IMR-90 (cell line): Measurements from ENCODE around the gene OSCP1. TPM values are rescaled to one million over a fixed set of nuclear protein-coding genes. Genes with fewer than 3 reads are reported as not detected.

ENCODE experiments used
- ATAC-seq: fragments of 200-7000 bp; cut with Tn5 transposase; 2 replicates; pipeline ENCODE4 v1.9.1; 2020; ENCODE audit warnings: low read depth, mild to moderate bottlenecking, moderate library complexity
- BruUV-seq: library from RNA; stranded (reverse); fragments of 400-500 nt; replicated peaks from 2 replicates; lab custom pipeline; 2021; lab: Mats Ljungman, UMichigan
- CTCF ChIA-PET: fragments of 300-600 bp; formaldehyde crosslinking; extraction: SDS; loops from one replicate; lab custom pipeline; 2021; ENCODE audit warnings: antibody characterized with exemption; lab: Yijun Ruan, JAX
- POLR2A ChIA-PET: fragments of 300-600 bp; sonication (Branson Sonifier 250); formaldehyde crosslinking; loops from one replicate; lab custom pipeline; 2022; ENCODE audit warnings: antibody characterized with exemption; ENCODE audit not compliant: unreplicated experiment; lab: Charles Lee
- DNase-seq: peaks from one replicate; pipeline ENCODE4 v3.0.0; 2013
- H2AFZ ChIP-seq: replicated peaks from 2 replicates; pipeline ENCODE3; 2013; ENCODE audit warnings: low read length, mild to moderate bottlenecking; ENCODE audit not compliant: poor library complexity
- H2AK5ac ChIP-seq: 2 replicates; pipeline ENCODE4 v1.6.1; 2013; ENCODE audit warnings: low read depth, low read length, inconsistent platforms
- H2AK9ac ChIP-seq: replicated peaks from 2 replicates; pipeline ENCODE3; 2013; ENCODE audit warnings: mild to moderate bottlenecking, low read depth, low read length, moderate library complexity; ENCODE audit not compliant: poor library complexity
- H2BK120ac ChIP-seq: 2 replicates; pipeline ENCODE4 v1.6.1; 2013; ENCODE audit warnings: low read depth, low read length, inconsistent platforms
- H2BK15ac ChIP-seq: 3 replicates; pipeline ENCODE4 v1.6.1; 2013; ENCODE audit warnings: low read depth, low read length, inconsistent platforms
- H2BK20ac ChIP-seq: 2 replicates; pipeline ENCODE4 v1.6.1; 2013; ENCODE audit warnings: low read depth, mild to moderate bottlenecking, inconsistent platforms, low read length, moderate library complexity
- H2BK5ac ChIP-seq: 2 replicates; pipeline ENCODE4 v1.6.1; 2013; ENCODE audit warnings: mild to moderate bottlenecking, low read depth, low read length, inconsistent platforms; ENCODE audit not compliant: poor library complexity, severe bottlenecking
- H3K14ac ChIP-seq: replicated peaks from 2 replicates; pipeline ENCODE4 v1.6.1; 2013; ENCODE audit warnings: low read depth, low read length, inconsistent platforms
- H3K18ac ChIP-seq: 2 replicates; pipeline ENCODE4 v1.6.1; 2013; ENCODE audit warnings: low read depth, low read length, control low read depth
- H3K23ac ChIP-seq: 2 replicates; pipeline ENCODE4 v1.6.1; 2013; ENCODE audit warnings: low read depth, low read length, inconsistent platforms
- H3K27ac ChIP-seq: 2 replicates; pipeline ENCODE4 v1.5.1; 2013; ENCODE audit warnings: mild to moderate bottlenecking, control low read depth, low read length; ENCODE audit not compliant: insufficient read depth
- H3K27me3 ChIP-seq: 2 replicates; pipeline ENCODE4 v1.6.1; 2013; ENCODE audit warnings: low read length; ENCODE audit not compliant: control insufficient read depth, insufficient read depth
- H3K36me3 ChIP-seq: 2 replicates; pipeline ENCODE4 v1.6.1; 2013; ENCODE audit warnings: low read length, mixed read lengths; ENCODE audit not compliant: control insufficient read depth, insufficient read depth
- H3K4ac ChIP-seq: 2 replicates; pipeline ENCODE4 v1.6.1; 2013; ENCODE audit warnings: low read depth, low read length, inconsistent platforms
- H3K4me1 ChIP-seq: 2 replicates; pipeline ENCODE4 v1.6.1; 2013; ENCODE audit warnings: low read length, mixed read lengths; ENCODE audit not compliant: control insufficient read depth, insufficient read depth
- H3K4me2 ChIP-seq: 2 replicates; pipeline ENCODE4 v1.6.1; 2013; ENCODE audit warnings: low read depth, mild to moderate bottlenecking, control low read depth, low read length, moderate library complexity
- H3K4me3 ChIP-seq: 2 replicates; pipeline ENCODE4 v1.5.1; 2013; ENCODE audit warnings: low read depth, mild to moderate bottlenecking, control low read depth, low read length, moderate library complexity; ENCODE audit not compliant: insufficient read depth
- H3K56ac ChIP-seq: 2 replicates; pipeline ENCODE4 v1.6.1; 2013; ENCODE audit warnings: low read length, inconsistent platforms; ENCODE audit not compliant: insufficient read depth; ENCODE audit errors: extremely low read depth
- H3K79me1 ChIP-seq, 2 experiments: 2 replicates each; pipeline ENCODE4 v1.6.1; 2013; ENCODE audit warnings: low read length in 2 of 2, inconsistent platforms in 1 of 2, low read depth in 1 of 2
- H3K9ac ChIP-seq: 2 replicates; pipeline ENCODE4 v1.6.1; 2013; ENCODE audit warnings: low read depth, low read length, control low read depth
- H3K9me1 ChIP-seq: 2 replicates; pipeline ENCODE4 v1.6.1; 2013; ENCODE audit warnings: low read length, inconsistent platforms; ENCODE audit not compliant: insufficient read depth
- H3K9me3 ChIP-seq: 2 replicates; pipeline ENCODE4 v1.6.1; 2013; ENCODE audit warnings: low read length; ENCODE audit not compliant: control insufficient read depth, insufficient read depth
- H4K20me1 ChIP-seq: 2 replicates; pipeline ENCODE4 v1.6.1; 2013; ENCODE audit warnings: low read length, inconsistent platforms; ENCODE audit not compliant: insufficient read depth
- H4K5ac ChIP-seq: 2 replicates; pipeline ENCODE4 v1.6.1; 2013; ENCODE audit warnings: mild to moderate bottlenecking, low read depth, low read length, control low read depth
- H4K8ac ChIP-seq, 2 experiments: 2 replicates each; pipeline ENCODE4 v1.6.1; 2013; ENCODE audit warnings: low read depth in 2 of 2, low read length in 2 of 2, control low read depth in 1 of 2, inconsistent platforms in 1 of 2
- H4K91ac ChIP-seq: 2 replicates; pipeline ENCODE4 v1.6.1; 2013; ENCODE audit warnings: low read depth, low read length, inconsistent platforms; ENCODE audit not compliant: insufficient read depth
- BHLHE40 ChIP-seq: fragments of 150-350 bp; IDR thresholded peaks from 2 replicates; pipeline ENCODE4 v1.6.1; 2016; ENCODE audit warnings: mild to moderate bottlenecking, low read depth, low read length
- CEBPB ChIP-seq: IDR thresholded peaks from 2 replicates; pipeline ENCODE4 v1.6.1; 2012; ENCODE audit warnings: low read depth, low read length, improper control_type of control experiment
- CHD1 ChIP-seq: IDR thresholded peaks from 2 replicates; pipeline ENCODE4 v1.6.1; 2012; ENCODE audit warnings: low read depth, low read length, improper control_type of control experiment
- FOS ChIP-seq: fragments of 150-350 bp; IDR thresholded peaks from 2 replicates; pipeline ENCODE4 v1.6.1; 2016; ENCODE audit warnings: low read depth, low read length
- MAFK ChIP-seq: IDR thresholded peaks from 2 replicates; pipeline ENCODE4 v1.6.1; 2012; ENCODE audit warnings: low read depth, low read length, improper control_type of control experiment
- MAZ ChIP-seq: IDR thresholded peaks from 2 replicates; pipeline ENCODE4 v1.6.1; 2012; ENCODE audit warnings: low read depth, mild to moderate bottlenecking, low read length, improper control_type of control experiment, moderate library complexity, borderline replicate concordance
- MXI1 ChIP-seq: IDR thresholded peaks from 2 replicates; pipeline ENCODE4 v1.6.1; 2012; ENCODE audit warnings: low read depth, mild to moderate bottlenecking, low read length, moderate library complexity, borderline replicate concordance
- NFE2L2 ChIP-seq: fragments of 150-350 bp; IDR thresholded peaks from 2 replicates; pipeline ENCODE4 v1.6.1; 2016; ENCODE audit warnings: low read depth, mild to moderate bottlenecking, low read length
- POLR2A ChIP-seq: IDR thresholded peaks from 2 replicates; pipeline ENCODE4 v1.6.1; 2012; ENCODE audit warnings: mild to moderate bottlenecking, low read depth, low read length
- RAD21 ChIP-seq: IDR thresholded peaks from 2 replicates; pipeline ENCODE4 v1.6.1; 2012; ENCODE audit warnings: low read length, improper control_type of control experiment
- RCOR1 ChIP-seq: IDR thresholded peaks from 2 replicates; pipeline ENCODE4 v1.6.1; 2012; ENCODE audit warnings: mild to moderate bottlenecking, low read length, improper control_type of control experiment; ENCODE audit not compliant: insufficient replicate concordance
- RFX5 ChIP-seq: IDR thresholded peaks from 2 replicates; pipeline ENCODE4 v1.8.0; 2012; ENCODE audit warnings: low read depth, mild to moderate bottlenecking, low read length, moderate library complexity
- SMC3 ChIP-seq: fragments of 150-350 bp; IDR thresholded peaks from 2 replicates; pipeline ENCODE4 v1.6.1; 2016; ENCODE audit warnings: low read depth, mild to moderate bottlenecking, antibody characterized with exemption, low read length, moderate library complexity
- WGBS, 2 experiments: methylation state at CpG; one replicate each; pipeline versions ENCODE4 v1.1.5 to v1.1.7; 2013; ENCODE audit warnings: missing lambda C conversion rate in 2 of 2; ENCODE audit not compliant: insufficient read length in 1 of 2; ENCODE audit errors: extremely low coverage in 2 of 2; 5-methylcytosine and 5-hydroxymethylcytosine counted together
- dilution Hi-C: fragments of 300-500 bp; cut with HindIII; formaldehyde crosslinking; loops from one replicate; pipeline ENCODE4 v1.14.3; 2018; ENCODE audit warnings: low sequenced_read_pairs; ENCODE audit not compliant: unreplicated experiment
- in situ Hi-C: fragments of 300-500 bp; cut with MboI; formaldehyde crosslinking; loops from 3 replicates; pipeline ENCODE4 v1.14.3; 2019; ENCODE audit warnings: low sequenced_read_pairs, inconsistent platforms, mixed read lengths
- intact Hi-C: fragments of 100-400 bp; cut with micrococcal nuclease; formaldehyde crosslinking; loops from 2 replicates; pipeline ENCODE4 v1.10.0; 2022
- polyA plus RNA-seq, 3 experiments: library from polyadenylated mRNA; depleted of rRNA; stranded (reverse); fragments of >200 nt; gene quantifications; 2 replicates each; pipeline ENCODE4 v1.2.3, GENCODE V29; 2012; ENCODE audit warnings: low replicate concordance in 1 of 3
- total RNA-seq: library from RNA; depleted of rRNA; stranded (reverse); fragments of >200 nt; gene quantifications from 2 replicates; pipeline ENCODE4 v1.2.3, GENCODE V29; 2012
- TF ChIP-seq, protein P1 (sequence below): conservative IDR thresholded peaks from 2 replicates; pipeline ENCODE4 v1.5.1; 2012; ENCODE audit warnings: mild to moderate bottlenecking, low read depth, low read length, improper control_type of control experiment
- TF ChIP-seq, protein P2 (sequence below): fragments of 150-350 bp; IDR thresholded peaks from 2 replicates; pipeline ENCODE4 v1.6.1; 2017; ENCODE audit warnings: mild to moderate bottlenecking, antibody characterized with exemption, low read length, low read depth
- TF ChIP-seq, protein P3 (sequence below): fragments of 150-350 bp; IDR thresholded peaks from 2 replicates; pipeline ENCODE4 v1.6.1; 2016; ENCODE audit warnings: low read depth, mild to moderate bottlenecking, low read length, moderate library complexity, borderline replicate concordance

OSCP1 gene
- total and polyA plus RNA-seq, 2 of the 4 experiments (the other 2 are of a cell fraction), result 7.8 to 11.8 TPM

DNA sequence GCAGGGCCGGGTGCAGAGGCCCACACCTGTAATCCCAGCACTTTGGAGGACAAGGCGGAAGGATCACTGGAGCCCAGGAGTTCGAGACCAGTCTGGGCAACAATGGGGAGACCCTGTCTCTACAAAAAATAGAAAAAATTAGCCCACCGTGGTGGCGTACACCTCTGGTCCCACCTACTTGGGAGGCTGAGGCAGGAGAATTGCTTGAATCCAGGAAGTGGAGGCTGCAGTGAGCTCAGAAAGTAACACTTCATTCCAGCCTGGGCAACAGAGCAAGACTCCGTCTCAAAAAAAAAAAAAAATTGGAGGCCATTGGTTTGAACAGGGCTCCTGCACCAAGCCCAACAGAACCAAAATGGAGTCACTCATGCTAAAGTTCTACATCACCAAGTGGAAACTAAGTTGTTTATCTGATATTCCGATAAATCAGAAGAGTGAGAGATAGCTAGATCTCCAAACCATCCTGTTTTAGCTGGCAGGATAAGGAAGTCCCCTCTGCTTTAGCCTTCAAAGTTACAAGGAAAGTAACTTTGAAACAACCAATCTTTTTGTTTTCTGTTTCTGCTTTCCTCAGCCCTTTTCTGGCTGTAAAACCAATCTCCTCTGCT lies 51.8 kb downstream of the OSCP1 start:
- POLR2A ChIA-PET, result no interaction called here

More for the DNA sequence above, 51.8 kb downstream of the OSCP1 start:
- Histone ChIP-seq H2BK15ac (no peak overlapping the region), H3K4me1 (no peaks in the 10 kb centered on the region), H4K5ac (no peak overlapping the region), H3K27ac (no peak overlapping the region), H2AK5ac (no peak overlapping the region), H3K18ac (no peak overlapping the region), H4K91ac (0 out of 2 replicates have a peak overlapping the region, but pooled peaks have one; percentile 42), H4K20me1 (no peaks in the 10 kb centered on the region), H3K4me2 (no peak overlapping the region), H2BK5ac (no peak overlapping the region), H3K27me3 (no peaks in the 10 kb centered on the region), H3K9ac (no peak overlapping the region), H4K8ac (peak overlapping the region in 1 of 2 experiments; percentile 46; a peak in 1 of 4 replicates), H3K56ac (no peak overlapping the region), H2BK20ac (no peak overlapping the region), H3K14ac (no peak overlapping the region), H3K4ac (0 out of 2 replicates have a peak overlapping the region, but pooled peaks have one; percentile 73), H3K4me3 (no peak overlapping the region), H3K23ac (no peak overlapping the region), H3K9me1 (peaks cover 9% of the 10 kb centered on the region), H3K9me3 (no peaks in the 10 kb centered on the region), H2AK9ac (no peak overlapping the region), H2AFZ (peak overlapping the region; percentile 94), H2BK120ac (no peak overlapping the region), H3K79me1 (peaks cover 15 to 31% of the 10 kb centered on the region in 2 experiments), H3K36me3 (peaks cover 7% of the 10 kb centered on the region)
- intact Hi-C loops, result no loop called here
- no peak for DNase-seq
- CTCF ChIA-PET, result no interaction called here
- in situ Hi-C loops, result no loop called here
- WGBS, 2 experiments, result 68% methylated on average over 3 of the region's 7 CpGs; no CpG with 5 or more reads in 1 of the 2 experiments
- TF ChIP-seq CEBPB (no peak), RFX5 (no peak), RCOR1 (no peak), MAZ (no peak), MAFK (no peak), MXI1 (no peak), POLR2A (no peak), CHD1 (no peak), BHLHE40 (no peak), RAD21 (no peak), FOS (no peak), SMC3 (no peak), NFE2L2 (no peak)
- TF ChIP-seq, protein P1, sequence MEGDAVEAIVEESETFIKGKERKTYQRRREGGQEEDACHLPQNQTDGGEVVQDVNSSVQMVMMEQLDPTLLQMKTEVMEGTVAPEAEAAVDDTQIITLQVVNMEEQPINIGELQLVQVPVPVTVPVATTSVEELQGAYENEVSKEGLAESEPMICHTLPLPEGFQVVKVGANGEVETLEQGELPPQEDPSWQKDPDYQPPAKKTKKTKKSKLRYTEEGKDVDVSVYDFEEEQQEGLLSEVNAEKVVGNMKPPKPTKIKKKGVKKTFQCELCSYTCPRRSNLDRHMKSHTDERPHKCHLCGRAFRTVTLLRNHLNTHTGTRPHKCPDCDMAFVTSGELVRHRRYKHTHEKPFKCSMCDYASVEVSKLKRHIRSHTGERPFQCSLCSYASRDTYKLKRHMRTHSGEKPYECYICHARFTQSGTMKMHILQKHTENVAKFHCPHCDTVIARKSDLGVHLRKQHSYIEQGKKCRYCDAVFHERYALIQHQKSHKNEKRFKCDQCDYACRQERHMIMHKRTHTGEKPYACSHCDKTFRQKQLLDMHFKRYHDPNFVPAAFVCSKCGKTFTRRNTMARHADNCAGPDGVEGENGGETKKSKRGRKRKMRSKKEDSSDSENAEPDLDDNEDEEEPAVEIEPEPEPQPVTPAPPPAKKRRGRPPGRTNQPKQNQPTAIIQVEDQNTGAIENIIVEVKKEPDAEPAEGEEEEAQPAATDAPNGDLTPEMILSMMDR, result no peak
- TF ChIP-seq, protein P2, sequence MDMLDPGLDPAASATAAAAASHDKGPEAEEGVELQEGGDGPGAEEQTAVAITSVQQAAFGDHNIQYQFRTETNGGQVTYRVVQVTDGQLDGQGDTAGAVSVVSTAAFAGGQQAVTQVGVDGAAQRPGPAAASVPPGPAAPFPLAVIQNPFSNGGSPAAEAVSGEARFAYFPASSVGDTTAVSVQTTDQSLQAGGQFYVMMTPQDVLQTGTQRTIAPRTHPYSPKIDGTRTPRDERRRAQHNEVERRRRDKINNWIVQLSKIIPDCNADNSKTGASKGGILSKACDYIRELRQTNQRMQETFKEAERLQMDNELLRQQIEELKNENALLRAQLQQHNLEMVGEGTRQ, result no peak
- TF ChIP-seq, protein P3, sequence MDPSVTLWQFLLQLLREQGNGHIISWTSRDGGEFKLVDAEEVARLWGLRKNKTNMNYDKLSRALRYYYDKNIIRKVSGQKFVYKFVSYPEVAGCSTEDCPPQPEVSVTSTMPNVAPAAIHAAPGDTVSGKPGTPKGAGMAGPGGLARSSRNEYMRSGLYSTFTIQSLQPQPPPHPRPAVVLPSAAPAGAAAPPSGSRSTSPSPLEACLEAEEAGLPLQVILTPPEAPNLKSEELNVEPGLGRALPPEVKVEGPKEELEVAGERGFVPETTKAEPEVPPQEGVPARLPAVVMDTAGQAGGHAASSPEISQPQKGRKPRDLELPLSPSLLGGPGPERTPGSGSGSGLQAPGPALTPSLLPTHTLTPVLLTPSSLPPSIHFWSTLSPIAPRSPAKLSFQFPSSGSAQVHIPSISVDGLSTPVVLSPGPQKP, result no peak
- dilution Hi-C loops, result no loop called here
- no TSS peak for BruUV-seq
- ATAC-seq, result no peak
